A549 (cell line): ENCODE data around the gene ANO6.
"Not testable (repeated sequence)": the region's sequence is repeated elsewhere in the genome, so short reads cannot be mapped to it uniquely, and the experiment has no call there.

Experiments
- CBX8 ChIP-seq: fragments of 200-600 bp; sonication (generic); IDR thresholded peaks from 2 replicates; pipeline ENCODE4 v1.6.1; 2016
- CEBPB ChIP-seq, 2 experiments: fragments of >200 bp in 1 of 2; sonication (Bioruptor Twin) in 1 of 2; formaldehyde crosslinking in 1 of 2; IDR thresholded peaks; 2 replicates each; pipeline ENCODE4 v1.6.1; 2012 to 2016
- EP300 ChIP-seq, 2 experiments: fragments of >200 bp; sonication (Bioruptor Twin); formaldehyde crosslinking; IDR thresholded peaks; 2 replicates in 1 of 2; 3 replicates in 1 of 2; pipeline ENCODE4 v1.6.1; 2016 to 2017
- HOXB13 ChIP-seq: fragments of 250-450 bp; sonication (Bioruptor Pico); IDR thresholded peaks from 2 replicates; pipeline ENCODE4 v1.5.0; 2020; ENCODE audit warnings: low read depth, mild to moderate bottlenecking, moderate library complexity
- JUN ChIP-seq, 2 experiments: fragments of >200 bp; sonication (Bioruptor Twin); formaldehyde crosslinking; IDR thresholded peaks; 2 replicates in 1 of 2; 3 replicates in 1 of 2; pipeline ENCODE4 v1.6.1; 2016 to 2017
- MAFK ChIP-seq: fragments of 450-650 bp; IDR thresholded peaks from 2 replicates; pipeline ENCODE4 v1.6.1; 2014; ENCODE audit not compliant: partially characterized antibody
- MAZ ChIP-seq: fragments of 150-350 bp; IDR thresholded peaks from 2 replicates; pipeline ENCODE4 v1.6.1; 2014; ENCODE audit warnings: antibody characterized with exemption, low read depth, low read length, borderline replicate concordance
- PHF8 ChIP-seq: fragments of 200-600 bp; sonication (generic); IDR thresholded peaks from 2 replicates; pipeline ENCODE4 v1.6.1; 2016; ENCODE audit warnings: low read depth, mild to moderate bottlenecking, antibody characterized with exemption, moderate library complexity, borderline replicate concordance
- POLR2A ChIP-seq: IDR thresholded peaks from 2 replicates; pipeline ENCODE4 v1.6.1; 2012; ENCODE audit warnings: mild to moderate bottlenecking, low read length
- TF ChIP-seq, protein P1 (sequence below): fragments of >200 bp; sonication (Bioruptor Twin); formaldehyde crosslinking; IDR thresholded peaks from 3 replicates; pipeline ENCODE4 v1.5.1; 2016
- TF ChIP-seq, protein P2 (sequence below): fragments of 200-600 bp; sonication (generic); IDR thresholded peaks from 2 replicates; pipeline ENCODE4 v1.6.1; 2016; ENCODE audit warnings: antibody characterized with exemption, mild to moderate bottlenecking, moderate library complexity
- TF ChIP-seq, protein P3 (sequence below): IDR thresholded peaks from 2 replicates; pipeline ENCODE4 v1.6.1; 2012
- TF ChIP-seq, protein P4 (sequence below): IDR thresholded peaks from 2 replicates; pipeline ENCODE4 v1.6.1; 2012
- TF ChIP-seq, protein P5 (sequence below): fragments of >200 bp; sonication (Bioruptor Twin); formaldehyde crosslinking; IDR thresholded peaks from 2 replicates; pipeline ENCODE4 v1.6.1; 2016

DNA sequence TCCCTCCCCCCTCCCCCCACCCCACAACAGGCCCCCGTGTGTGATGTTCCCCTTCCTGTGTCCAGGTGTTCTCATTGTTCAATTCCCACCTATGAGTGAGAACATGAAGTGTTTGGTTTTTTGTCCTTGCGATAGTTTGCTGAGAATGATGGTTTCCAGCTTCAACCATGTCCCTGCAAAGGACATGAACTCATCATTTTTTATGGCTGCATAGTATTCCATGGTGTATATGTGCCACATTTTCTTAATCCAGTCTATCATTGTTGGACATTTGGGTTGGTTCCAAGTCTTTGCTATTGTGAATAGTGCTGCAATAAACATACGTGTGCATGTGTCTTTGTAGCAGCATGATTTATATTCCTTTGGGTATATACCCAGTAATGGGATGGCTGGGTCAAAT, 101.4 kb downstream of the ANO6 start:
- TF ChIP-seq, protein P1, sequence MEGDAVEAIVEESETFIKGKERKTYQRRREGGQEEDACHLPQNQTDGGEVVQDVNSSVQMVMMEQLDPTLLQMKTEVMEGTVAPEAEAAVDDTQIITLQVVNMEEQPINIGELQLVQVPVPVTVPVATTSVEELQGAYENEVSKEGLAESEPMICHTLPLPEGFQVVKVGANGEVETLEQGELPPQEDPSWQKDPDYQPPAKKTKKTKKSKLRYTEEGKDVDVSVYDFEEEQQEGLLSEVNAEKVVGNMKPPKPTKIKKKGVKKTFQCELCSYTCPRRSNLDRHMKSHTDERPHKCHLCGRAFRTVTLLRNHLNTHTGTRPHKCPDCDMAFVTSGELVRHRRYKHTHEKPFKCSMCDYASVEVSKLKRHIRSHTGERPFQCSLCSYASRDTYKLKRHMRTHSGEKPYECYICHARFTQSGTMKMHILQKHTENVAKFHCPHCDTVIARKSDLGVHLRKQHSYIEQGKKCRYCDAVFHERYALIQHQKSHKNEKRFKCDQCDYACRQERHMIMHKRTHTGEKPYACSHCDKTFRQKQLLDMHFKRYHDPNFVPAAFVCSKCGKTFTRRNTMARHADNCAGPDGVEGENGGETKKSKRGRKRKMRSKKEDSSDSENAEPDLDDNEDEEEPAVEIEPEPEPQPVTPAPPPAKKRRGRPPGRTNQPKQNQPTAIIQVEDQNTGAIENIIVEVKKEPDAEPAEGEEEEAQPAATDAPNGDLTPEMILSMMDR: not testable (repeated sequence)
- not testable (repeated sequence) for TF ChIP-seq MAZ; CBX8; MAFK; POLR2A; PHF8; JUN (IDR thresholded peaks at IDR 0.05); HOXB13 (CRISPR knock-in tag); CEBPB (IDR thresholded peaks at IDR 0.05); EP300 (IDR thresholded peaks at IDR 0.05)
- TF ChIP-seq, protein P2, sequence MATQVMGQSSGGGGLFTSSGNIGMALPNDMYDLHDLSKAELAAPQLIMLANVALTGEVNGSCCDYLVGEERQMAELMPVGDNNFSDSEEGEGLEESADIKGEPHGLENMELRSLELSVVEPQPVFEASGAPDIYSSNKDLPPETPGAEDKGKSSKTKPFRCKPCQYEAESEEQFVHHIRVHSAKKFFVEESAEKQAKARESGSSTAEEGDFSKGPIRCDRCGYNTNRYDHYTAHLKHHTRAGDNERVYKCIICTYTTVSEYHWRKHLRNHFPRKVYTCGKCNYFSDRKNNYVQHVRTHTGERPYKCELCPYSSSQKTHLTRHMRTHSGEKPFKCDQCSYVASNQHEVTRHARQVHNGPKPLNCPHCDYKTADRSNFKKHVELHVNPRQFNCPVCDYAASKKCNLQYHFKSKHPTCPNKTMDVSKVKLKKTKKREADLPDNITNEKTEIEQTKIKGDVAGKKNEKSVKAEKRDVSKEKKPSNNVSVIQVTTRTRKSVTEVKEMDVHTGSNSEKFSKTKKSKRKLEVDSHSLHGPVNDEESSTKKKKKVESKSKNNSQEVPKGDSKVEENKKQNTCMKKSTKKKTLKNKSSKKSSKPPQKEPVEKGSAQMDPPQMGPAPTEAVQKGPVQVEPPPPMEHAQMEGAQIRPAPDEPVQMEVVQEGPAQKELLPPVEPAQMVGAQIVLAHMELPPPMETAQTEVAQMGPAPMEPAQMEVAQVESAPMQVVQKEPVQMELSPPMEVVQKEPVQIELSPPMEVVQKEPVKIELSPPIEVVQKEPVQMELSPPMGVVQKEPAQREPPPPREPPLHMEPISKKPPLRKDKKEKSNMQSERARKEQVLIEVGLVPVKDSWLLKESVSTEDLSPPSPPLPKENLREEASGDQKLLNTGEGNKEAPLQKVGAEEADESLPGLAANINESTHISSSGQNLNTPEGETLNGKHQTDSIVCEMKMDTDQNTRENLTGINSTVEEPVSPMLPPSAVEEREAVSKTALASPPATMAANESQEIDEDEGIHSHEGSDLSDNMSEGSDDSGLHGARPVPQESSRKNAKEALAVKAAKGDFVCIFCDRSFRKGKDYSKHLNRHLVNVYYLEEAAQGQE: not testable (repeated sequence)
- TF ChIP-seq, protein P3, sequence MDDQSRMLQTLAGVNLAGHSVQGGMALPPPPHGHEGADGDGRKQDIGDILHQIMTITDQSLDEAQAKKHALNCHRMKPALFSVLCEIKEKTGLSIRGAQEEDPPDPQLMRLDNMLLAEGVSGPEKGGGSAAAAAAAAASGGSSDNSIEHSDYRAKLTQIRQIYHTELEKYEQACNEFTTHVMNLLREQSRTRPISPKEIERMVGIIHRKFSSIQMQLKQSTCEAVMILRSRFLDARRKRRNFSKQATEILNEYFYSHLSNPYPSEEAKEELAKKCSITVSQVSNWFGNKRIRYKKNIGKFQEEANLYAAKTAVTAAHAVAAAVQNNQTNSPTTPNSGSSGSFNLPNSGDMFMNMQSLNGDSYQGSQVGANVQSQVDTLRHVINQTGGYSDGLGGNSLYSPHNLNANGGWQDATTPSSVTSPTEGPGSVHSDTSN: not testable (repeated sequence)
- TF ChIP-seq, protein P4, sequence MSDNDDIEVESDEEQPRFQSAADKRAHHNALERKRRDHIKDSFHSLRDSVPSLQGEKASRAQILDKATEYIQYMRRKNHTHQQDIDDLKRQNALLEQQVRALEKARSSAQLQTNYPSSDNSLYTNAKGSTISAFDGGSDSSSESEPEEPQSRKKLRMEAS: not testable (repeated sequence)
- TF ChIP-seq, protein P5, sequence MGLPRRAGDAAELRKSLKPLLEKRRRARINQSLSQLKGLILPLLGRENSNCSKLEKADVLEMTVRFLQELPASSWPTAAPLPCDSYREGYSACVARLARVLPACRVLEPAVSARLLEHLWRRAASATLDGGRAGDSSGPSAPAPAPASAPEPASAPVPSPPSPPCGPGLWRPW: not testable (repeated sequence)
